ENCODE measurements around the gene ACKR2.

The ACKR2 gene

DNA sequence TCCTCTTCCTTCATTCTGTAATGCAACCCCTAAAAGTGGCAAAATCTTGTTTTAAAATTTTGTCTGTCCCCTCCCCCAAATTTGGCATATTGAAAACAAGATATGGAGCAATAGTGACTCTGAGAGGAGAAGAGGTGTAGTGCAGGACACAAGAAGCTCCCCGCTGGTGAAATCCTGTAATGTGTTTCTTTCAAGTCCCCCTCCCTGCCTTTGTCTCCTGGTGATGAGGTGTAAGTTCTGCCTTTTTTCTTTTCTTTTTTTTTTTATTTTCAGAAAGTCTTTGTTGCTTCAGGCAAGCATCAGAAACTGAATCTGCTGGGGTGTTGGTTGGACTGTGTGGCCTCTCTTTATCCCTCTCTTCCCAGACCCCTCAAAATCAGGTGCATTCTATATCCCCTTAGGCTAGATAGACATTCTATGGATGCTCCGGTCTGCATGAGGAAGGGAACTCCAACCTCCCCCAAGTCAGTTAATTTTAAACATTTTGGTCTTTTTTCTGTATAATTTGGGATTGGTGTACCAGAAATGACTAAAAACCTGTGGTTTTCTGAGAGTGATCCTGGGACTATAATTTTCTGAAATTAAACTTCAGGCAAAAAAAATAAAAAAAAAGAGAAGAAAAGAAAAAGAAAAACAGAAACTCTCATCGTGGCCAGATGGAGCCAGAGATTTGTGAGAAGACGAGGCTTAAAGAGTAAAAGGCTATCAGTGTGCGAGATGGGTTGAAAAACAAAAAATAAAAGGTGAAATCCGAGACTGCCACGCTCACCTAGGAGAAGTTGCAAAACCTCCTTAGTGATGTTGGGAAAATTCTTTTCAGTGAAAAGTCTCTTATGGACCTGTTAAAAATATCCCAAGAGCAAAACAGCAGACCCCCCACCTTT lies 21.4 kb downstream of the ACKR2 start:
- no peak for DNase-seq

- DNase-seq = no peak
These were observed 22.1 kb downstream of the ACKR2 start for GRCh38 chr3:42831321-42831713.

DNA sequence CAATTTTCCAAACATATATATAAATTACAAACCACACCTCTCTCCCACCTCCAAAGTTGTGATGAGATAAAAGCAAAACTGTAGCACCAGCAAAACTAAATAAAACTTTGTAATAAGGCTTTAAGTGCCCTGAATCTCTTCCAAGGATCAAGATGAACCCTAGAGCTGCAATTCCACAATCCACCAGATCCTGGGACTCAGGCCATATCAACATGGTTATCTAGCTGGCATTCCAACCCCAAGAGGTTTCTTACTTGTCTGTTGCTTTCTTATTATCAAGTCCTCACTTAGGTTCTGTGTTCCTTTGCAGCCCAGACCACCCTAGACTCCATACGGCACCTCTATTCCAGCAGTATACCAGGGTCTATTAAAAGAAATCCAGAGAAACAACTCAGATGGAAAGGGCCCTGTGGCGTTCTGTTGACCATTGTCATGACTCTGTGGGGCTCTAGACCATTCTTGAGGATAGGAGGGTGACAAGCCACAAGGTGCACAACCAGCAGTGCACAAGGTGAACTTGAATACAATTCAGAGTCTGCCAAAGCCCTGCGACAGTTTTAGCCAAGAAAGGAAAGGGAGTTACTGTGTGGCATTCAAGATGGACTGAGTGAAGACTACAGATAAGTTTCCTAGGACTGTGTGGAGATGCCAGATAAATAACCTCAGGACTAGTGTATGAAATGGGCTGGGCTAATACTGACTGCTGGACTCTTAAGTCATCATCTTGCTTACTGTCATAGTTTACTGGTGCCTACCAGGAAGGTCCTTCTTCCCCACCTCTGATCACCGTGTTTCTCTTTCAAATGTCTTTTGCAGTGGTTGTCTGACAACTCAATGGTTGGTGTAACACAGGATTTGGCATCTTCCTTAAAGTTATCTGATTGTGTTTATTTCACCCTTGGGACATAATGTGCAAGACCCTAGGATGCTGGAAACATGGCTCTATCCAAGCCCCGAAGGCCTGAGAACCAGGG lies 27.2 kb downstream of the ACKR2 start:
- no peak for DNase-seq

- DNase-seq = no peak
These were observed 29.3 kb downstream of the ACKR2 start for GRCh38 chr3:42838571-42838970.

DNA sequence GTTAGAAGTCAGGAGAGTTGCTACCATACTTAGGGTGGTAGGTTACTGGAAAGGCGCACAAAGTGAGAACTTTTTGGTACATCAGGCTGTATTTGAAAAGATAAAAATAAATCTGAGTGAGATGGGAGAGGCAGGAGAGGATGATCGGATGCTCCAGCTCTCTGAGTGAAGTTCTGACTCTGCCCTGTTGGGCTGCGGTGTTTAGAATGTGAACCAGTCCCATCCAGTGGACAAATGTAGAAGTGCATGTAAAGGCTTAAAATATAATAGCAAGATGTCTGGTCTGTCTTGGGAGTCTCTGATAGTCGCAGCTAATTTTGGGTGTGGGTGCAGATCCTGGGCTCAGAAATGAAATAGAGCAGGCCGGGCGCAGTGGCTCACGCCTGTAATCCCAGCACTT lies 30.4 kb downstream of the ACKR2 start:
- no peak for DNase-seq

DNA sequence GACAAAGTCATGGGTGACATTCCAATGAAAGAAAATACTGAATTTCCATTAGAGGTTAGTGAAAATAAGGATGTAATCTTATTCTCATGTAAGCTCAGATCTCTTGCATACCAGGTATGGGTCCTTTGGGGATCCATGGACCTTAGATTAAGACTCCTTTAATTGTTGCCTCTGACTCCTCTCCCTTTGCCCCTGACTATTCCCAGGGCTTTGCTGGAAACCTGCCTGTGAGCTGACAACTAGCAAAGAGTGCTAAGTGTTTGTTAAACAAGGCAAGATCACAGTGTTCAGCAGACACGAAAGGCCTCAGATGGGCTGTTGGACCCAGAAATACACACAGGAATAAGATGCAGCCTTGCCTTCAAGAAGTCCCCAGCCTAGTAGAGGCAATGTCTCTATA lies 32.1 kb downstream of the ACKR2 start:
- no peak for DNase-seq

- no peak for DNase-seq
These were observed 34.6 kb downstream of the ACKR2 start for GRCh38 chr3:42843713-42844411.

GRCh38 chr3:42844412-42844713 lies 35.1 kb downstream of the ACKR2 start:
- no peak for DNase-seq

DNA sequence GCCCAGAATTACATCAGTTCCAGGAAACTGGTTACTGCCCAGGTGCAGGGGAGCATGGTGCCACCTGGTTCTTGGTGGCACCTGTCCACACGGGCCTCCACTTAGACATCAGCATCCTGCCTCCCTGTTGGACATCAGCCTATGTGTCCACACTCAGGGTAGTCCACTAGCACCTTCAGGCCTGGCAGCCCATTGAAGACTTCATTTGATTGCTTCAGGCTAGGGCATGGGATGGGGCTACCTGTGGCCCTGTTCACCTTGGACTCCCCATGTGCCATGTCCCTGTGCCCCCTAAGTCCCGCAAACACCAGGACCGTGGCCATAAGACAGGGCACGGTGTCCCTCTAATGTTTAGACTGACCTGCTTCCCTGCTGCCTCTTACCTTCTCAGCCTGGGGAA lies 35.6 kb downstream of the ACKR2 start:
- no peak for DNase-seq

- no peak for DNase-seq
These were observed 37.7 kb downstream of the ACKR2 start for GRCh38 chr3:42846685-42847522.

DNA sequence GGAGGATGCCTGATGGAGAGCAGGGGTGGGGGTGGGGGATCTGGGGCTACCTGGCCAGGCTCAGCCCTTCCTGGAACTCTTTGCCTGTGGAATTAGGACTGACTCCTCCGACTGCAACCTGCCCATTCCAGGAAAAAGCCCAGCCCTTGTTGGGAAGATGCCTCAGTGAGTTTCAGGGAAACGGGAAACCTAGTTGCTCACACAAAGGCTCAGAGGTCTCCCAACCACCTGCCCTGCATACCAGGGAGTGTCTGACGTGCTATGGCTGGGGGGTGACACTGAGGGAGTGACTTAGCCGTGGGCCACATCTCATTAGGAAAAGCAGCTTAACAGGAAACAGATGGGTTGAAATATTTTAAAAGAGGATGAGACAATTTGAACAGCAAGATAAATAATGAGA lies 38.5 kb downstream of the ACKR2 start:
- no peak for DNase-seq

GRCh38 chr3:42849017-42849416 lies 39.8 kb downstream of the ACKR2 start:
- DNase-seq = no peak

DNA sequence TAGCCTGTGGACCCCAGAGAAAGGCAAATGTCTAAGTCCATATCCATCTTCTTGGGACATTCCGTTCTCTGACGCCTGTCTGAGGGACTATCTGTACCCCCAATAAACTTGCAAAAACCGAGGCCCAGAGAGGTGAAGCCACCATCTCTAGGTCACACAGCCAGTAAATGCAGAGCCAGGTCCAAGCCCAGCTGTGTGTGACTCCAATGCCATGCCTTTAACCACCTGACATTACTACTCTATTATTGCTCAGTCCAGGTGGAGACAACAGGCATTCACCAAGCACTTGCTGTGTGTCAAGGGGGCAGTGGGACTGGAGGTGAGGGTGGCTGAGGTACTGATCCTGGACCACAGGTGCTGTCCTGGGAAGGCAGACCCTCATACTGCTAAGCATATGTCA lies 41.0 kb downstream of the ACKR2 start:
- no peak for DNase-seq

GRCh38 chr3:42851228-42851834 lies 42.1 kb downstream of the ACKR2 start:
- DNase-seq = no peak

GRCh38 chr3:42852441-42852840 lies 43.2 kb downstream of the ACKR2 start:
- DNase-seq = no peak

GRCh38 chr3:42853056-42853455 lies 43.8 kb downstream of the ACKR2 start:
- no peak for DNase-seq

DNA sequence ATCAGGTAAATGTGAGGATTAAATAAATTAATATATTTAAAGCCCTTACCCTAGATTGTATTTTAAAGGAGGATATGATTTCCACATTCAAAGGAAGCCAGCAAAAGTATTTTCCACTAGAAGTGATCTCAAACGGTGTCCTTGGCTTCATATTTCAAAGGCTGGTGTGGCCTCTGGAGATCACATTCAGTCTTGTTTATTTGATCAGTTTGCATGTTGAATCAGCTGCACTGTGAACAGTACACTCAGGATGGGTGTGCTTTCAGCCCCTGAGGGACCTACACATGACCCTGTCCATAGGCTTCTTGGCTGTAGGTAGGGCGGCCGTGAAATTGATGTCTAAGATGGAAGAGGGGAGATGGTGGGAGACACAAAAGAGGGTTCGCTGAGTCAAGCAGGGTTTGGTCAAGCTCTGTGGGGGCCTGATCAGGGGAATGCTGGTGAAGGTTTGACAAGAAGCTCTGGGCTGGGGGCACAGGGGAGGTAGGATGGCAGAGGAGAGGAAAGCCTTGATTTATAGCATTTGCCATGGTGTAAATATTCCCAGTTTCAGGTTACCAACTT lies 44.6 kb downstream of the ACKR2 start:
- DNase-seq = no peak

DNA sequence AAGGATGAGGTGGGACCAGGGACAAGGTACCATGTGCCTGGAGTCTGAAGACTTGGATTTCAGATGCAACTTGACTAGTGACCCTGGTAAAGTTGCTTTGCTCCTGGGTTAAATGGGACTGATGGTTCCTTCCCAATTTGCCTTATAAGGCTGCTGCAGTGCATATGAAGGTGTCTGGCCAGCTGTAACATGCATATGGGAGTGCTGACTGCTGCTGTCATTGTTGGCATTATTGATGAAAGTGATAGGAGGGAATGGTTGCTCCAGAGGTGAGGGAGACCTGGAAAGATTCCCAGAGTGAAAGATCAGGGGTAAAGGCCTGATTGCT lies 45.9 kb downstream of the ACKR2 start:
- no peak for DNase-seq

DNA sequence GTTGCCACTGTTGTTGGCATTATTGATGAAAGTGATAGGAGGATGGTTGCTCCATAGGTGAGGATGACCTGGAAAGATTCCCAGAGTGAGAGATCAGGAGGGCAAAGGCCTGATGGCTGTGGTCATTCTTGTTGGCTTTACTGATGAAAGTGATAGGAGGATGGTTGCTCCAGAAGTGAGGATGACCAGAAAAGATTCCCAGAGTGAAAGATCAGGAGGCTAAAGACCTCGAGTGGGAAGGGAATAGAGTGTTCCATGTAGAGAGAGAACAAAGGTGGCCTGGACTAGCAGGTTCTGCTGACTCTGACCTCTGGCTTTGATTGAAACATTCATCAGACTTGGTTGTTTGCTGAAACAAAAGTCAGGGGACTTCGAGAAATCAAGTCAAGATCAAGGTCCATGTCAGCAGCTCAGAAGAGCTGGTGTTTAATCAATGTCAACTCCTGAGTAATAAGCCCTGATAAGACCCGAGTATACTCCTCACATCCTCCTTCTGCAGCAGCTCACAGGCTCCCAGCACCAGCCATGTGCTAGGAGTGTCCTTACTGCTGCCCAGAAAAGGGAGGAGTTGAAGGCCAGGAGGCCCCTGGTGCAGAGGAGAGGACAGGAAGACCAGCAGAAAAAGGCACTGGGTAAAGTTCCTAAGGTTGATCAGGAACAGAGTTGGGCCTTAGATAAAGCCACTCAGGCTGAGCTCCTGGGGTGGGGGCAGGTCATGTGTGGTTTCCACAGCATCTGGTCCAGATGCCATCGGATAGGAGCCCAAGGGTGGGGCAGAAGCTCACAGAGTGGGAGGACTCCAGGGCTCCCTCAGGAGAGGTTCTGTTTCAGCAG lies 46.5 kb downstream of the ACKR2 start:
- no peak for DNase-seq

DNA sequence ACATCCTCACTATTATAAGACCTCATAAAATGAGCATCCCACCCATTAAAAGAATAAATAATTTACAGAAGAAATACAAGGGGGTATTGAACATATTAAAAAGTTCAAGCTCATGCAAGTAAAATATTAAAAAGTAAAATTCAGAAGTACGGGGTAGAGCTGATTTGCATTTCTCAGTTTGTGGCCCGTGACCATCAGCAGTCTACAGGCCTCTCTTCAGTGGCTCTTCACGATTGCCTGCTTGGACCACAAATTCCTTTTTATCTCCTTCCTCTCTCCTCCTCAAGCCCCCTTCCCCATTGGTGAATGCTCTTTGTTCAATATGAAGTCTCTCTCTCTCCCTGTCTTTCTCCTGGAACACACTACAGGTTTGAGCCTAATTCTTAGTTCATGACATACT lies 47.3 kb downstream of the ACKR2 start:
- no peak for DNase-seq
